Measurements from ENCODE around the gene VSTM2B. TPM values are rescaled to one million over a fixed set of nuclear protein-coding genes. Genes with fewer than 3 reads are reported as not detected.

Gene VSTM2B
- total and polyA plus RNA-seq, 4 donors, result not detected

- no peak for TF ChIP-seq CTCF (IDR thresholded peaks at IDR 0.05; ENCODE audit: low read depth, low read length, missing input control)
- TF ChIP-seq EGR1 (IDR thresholded peaks at IDR 0.05; ENCODE audit: low read depth in 2 of 2), result no peak
Measured at GRCh38 chr19:29530540-29531457, 5.0 kb downstream of the VSTM2B start (continued).

GRCh38 chr19:29531458-29532025, 5.7 kb downstream of the VSTM2B start:
- H3K9ac ChIP-seq (ENCODE audit: low read depth in 1 of 2, low read length in 2 of 2), result no peak overlapping the region
- no peak for DNase-seq (ENCODE audit: low spot score)
- H3K4me1 ChIP-seq (ENCODE audit: control insufficient read depth in 4 of 4, insufficient read depth in 4 of 4, low read length in 3 of 4), result peaks cover 2 to 19% (median 5%) of the 10 kb centered on the region in 4 donors
- H3K36me3 ChIP-seq (ENCODE audit: control insufficient read depth in 4 of 4, insufficient read depth in 3 of 4, low read depth in 1 of 4, low read length in 3 of 4), result no peaks in the 10 kb centered on the region
- 75% methylated on average over 7 of the region's 7 CpGs for WGBS
- TF ChIP-seq SP1 (IDR thresholded peaks at IDR 0.05) (no peak), RXRA (IDR thresholded peaks at IDR 0.05) (no peak), JUND (IDR thresholded peaks at IDR 0.05) (no peak), MAX (IDR thresholded peaks at IDR 0.05) (no peak), HNF4G (IDR thresholded peaks at IDR 0.05) (no peak), FOXA2 (IDR thresholded peaks at IDR 0.05) (no peak), YY1 (IDR thresholded peaks at IDR 0.05) (no peak), NR2F2 (IDR thresholded peaks at IDR 0.05) (no peak), HNF4A (conservative IDR thresholded peaks at IDR 0.05) (no peak), GABPA (IDR thresholded peaks at IDR 0.05 in 1 of 2, conservative IDR thresholded peaks at IDR 0.05 in 1 of 2) (no peak), RAD21 (IDR thresholded peaks at IDR 0.05) (no peak), EGR1 (IDR thresholded peaks at IDR 0.05; ENCODE audit: low read depth in 2 of 2) (no peak)
- TF ChIP-seq, protein P1, sequence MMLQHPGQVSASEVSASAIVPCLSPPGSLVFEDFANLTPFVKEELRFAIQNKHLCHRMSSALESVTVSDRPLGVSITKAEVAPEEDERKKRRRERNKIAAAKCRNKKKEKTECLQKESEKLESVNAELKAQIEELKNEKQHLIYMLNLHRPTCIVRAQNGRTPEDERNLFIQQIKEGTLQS (IDR thresholded peaks at IDR 0.05), result no peak
- peaks cover 6 to 12% (median 8%) of the 10 kb centered on the region in 4 donors for H3K27me3 ChIP-seq (ENCODE audit: control insufficient read depth in 4 of 4, insufficient read depth in 4 of 4, low read length in 3 of 4)
- no peak overlapping the region for H3K27ac ChIP-seq (ENCODE audit: low read depth in 1 of 2, low read length in 2 of 2)
- no peaks in the 10 kb centered on the region for H3K9me3 ChIP-seq (ENCODE audit: control insufficient read depth in 4 of 4, low read length in 3 of 4)
- H3K4me3 ChIP-seq (ENCODE audit: low read depth in 1 of 3, low read length in 3 of 3), result no peak overlapping the region

DNA sequence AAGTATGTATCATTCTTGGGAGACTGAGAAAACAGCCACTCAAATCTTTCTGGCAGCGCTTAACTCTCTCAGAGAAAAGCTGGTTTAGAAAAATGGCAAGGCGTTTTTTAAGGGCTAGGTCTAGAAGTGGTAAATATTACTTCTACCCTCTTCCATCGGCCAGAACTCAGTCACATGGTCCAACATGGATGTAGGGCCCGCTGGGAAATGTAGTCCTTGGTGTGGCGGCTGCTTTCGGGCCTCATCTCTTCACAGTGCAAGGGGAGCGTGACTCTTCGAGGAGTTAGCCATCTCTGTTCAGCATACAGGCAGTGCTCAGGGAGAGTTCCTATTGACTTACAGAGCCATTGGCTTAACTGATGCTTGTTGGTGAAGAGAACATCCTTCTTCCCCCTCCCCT, 6.3 kb downstream of the VSTM2B start:
- Histone ChIP-seq H3K27ac (ENCODE audit: low read depth in 1 of 2, low read length in 2 of 2) (no peak overlapping the region), H3K27me3 (ENCODE audit: control insufficient read depth in 4 of 4, insufficient read depth in 4 of 4, low read length in 3 of 4) (peaks cover 4 to 9% (median 5%) of the 10 kb centered on the region in 4 donors), H3K4me3 (ENCODE audit: low read depth in 1 of 3, low read length in 3 of 3) (no peak overlapping the region), H3K9me3 (ENCODE audit: control insufficient read depth in 4 of 4, low read length in 3 of 4) (no peaks in the 10 kb centered on the region), H3K36me3 (ENCODE audit: control insufficient read depth in 4 of 4, insufficient read depth in 3 of 4, low read depth in 1 of 4, low read length in 3 of 4) (no peaks in the 10 kb centered on the region), H3K9ac (ENCODE audit: low read depth in 1 of 2, low read length in 2 of 2) (no peak overlapping the region), H3K4me1 (ENCODE audit: control insufficient read depth in 4 of 4, insufficient read depth in 4 of 4, low read length in 3 of 4) (peaks cover 0 to 13% (median 3%) of the 10 kb centered on the region in 4 donors)
- DNase-seq (ENCODE audit: low spot score), result no peak
- TF ChIP-seq HNF4G (IDR thresholded peaks at IDR 0.05), result no peak
- TF ChIP-seq TAF1 (conservative IDR thresholded peaks at IDR 0.05), result no peak
- TF ChIP-seq FOXA2 (IDR thresholded peaks at IDR 0.05), result no peak
- no peak for TF ChIP-seq REST (IDR thresholded peaks at IDR 0.05)
- TF ChIP-seq CTCF (IDR thresholded peaks at IDR 0.05; ENCODE audit: low read depth, low read length, missing input control), result no peak
- TF ChIP-seq YY1 (IDR thresholded peaks at IDR 0.05), result no peak
- TF ChIP-seq NR2F2 (IDR thresholded peaks at IDR 0.05), result no peak
- TF ChIP-seq SP1 (IDR thresholded peaks at IDR 0.05), result no peak
- no peak for TF ChIP-seq MAX (IDR thresholded peaks at IDR 0.05)
- 63% methylated on average over 8 of the region's 8 CpGs for WGBS
